ENCODE measurements around the gene ADRA2C. TPM values are rescaled to one million over a fixed set of nuclear protein-coding genes. Genes with fewer than 3 reads are reported as not detected.

Gene ADRA2C
- polyA plus RNA-seq, 1 donor from 2014 or later: 3.0 TPM

- no peak overlapping the region for H3K27ac ChIP-seq (ENCODE audit: low read length)
- no peaks in the 10 kb centered on the region for H3K79me2 ChIP-seq (replicated peaks; ENCODE audit: insufficient read depth, low read length)
- no peak overlapping the region for H3K4me2 ChIP-seq (ENCODE audit: low read length)
- peaks cover 2% of the 10 kb centered on the region for H3K9me3 ChIP-seq (ENCODE audit: low read length)
- no peaks in the 10 kb centered on the region for H3K36me3 ChIP-seq (ENCODE audit: insufficient read depth, low read length)
- H2AFZ ChIP-seq (ENCODE audit: low read depth, low read length): no peak overlapping the region
- no peaks in the 10 kb centered on the region for H3K9me2 ChIP-seq (ENCODE audit: insufficient read depth, low read length)
- TF ChIP-seq SMC3 (conservative IDR thresholded peaks at IDR 0.05; ENCODE audit: poor library complexity) (no peak), RAD21 (conservative IDR thresholded peaks at IDR 0.05) (no peak), EZH2 (IDR thresholded peaks at IDR 0.05; ENCODE audit: borderline replicate concordance, insufficient read depth, low read length, poor library complexity, severe bottlenecking) (no peak), REST (IDR thresholded peaks at IDR 0.05; ENCODE audit: borderline replicate concordance) (no peak), TAF1 (IDR thresholded peaks at IDR 0.05; ENCODE audit: low read depth) (no peak), CTCF (IDR thresholded peaks at IDR 0.05; ENCODE audit: poor library complexity, severe bottlenecking) (no peak), MXI1 (conservative IDR thresholded peaks at IDR 0.05; ENCODE audit: poor library complexity, severe bottlenecking) (no peak), POLR2AphosphoS5 (IDR thresholded peaks at IDR 0.05) (no peak), EP300 (conservative IDR thresholded peaks at IDR 0.05; ENCODE audit: poor library complexity, severe bottlenecking) (no peak)
- no peaks in the 10 kb centered on the region for H3F3A ChIP-seq (ENCODE audit: insufficient read depth, low read length, poor library complexity, severe bottlenecking)
- no peaks in the 10 kb centered on the region for H4K20me1 ChIP-seq (ENCODE audit: insufficient read depth)
- no peak overlapping the region for H3K9ac ChIP-seq (ENCODE audit: low read length)
- H3K27me3 ChIP-seq (ENCODE audit: insufficient read depth, low read depth, low read length): peaks cover 20% of the 10 kb centered on the region
- no peak overlapping the region for H3K4me3 ChIP-seq (ENCODE audit: low read length)
These were observed 5.8 kb downstream of the ADRA2C start for GRCh38 chr4:3771939-3772495.

GRCh38 chr4:3772632-3773031 lies 6.4 kb downstream of the ADRA2C start:
- TF ChIP-seq REST (IDR thresholded peaks at IDR 0.05; ENCODE audit: borderline replicate concordance): no peak
- Histone ChIP-seq H3K36me3 (ENCODE audit: insufficient read depth, low read length) (no peaks in the 10 kb centered on the region), H3K27ac (ENCODE audit: low read length) (no peak overlapping the region), H3K9ac (ENCODE audit: low read length) (no peak overlapping the region), H3K4me3 (ENCODE audit: low read length) (no peak overlapping the region), H3F3A (ENCODE audit: insufficient read depth, low read length, poor library complexity, severe bottlenecking) (no peaks in the 10 kb centered on the region), H4K20me1 (ENCODE audit: insufficient read depth) (no peaks in the 10 kb centered on the region), H3K79me2 (replicated peaks; ENCODE audit: insufficient read depth, low read length) (no peaks in the 10 kb centered on the region), H3K9me3 (ENCODE audit: low read length) (no peaks in the 10 kb centered on the region), H3K27me3 (ENCODE audit: insufficient read depth, low read depth, low read length) (peaks cover 16% of the 10 kb centered on the region), H3K4me2 (ENCODE audit: low read length) (no peak overlapping the region), H2AFZ (ENCODE audit: low read depth, low read length) (no peak overlapping the region), H3K9me2 (ENCODE audit: insufficient read depth, low read length) (no peaks in the 10 kb centered on the region)

Data from neural cell (in vitro differentiated cells).